GM23248 (cell line): Measurements from ENCODE around the gene LYPD3. TPM values are rescaled to one million over a fixed set of nuclear protein-coding genes. Genes with fewer than 3 reads are reported as not detected.
A peak's percentile ranks its signal among the peaks of the same experiment; 100 is the strongest.
"Not testable (repeated sequence)": the region's sequence is repeated elsewhere in the genome, so short reads cannot be mapped to it uniquely, and the experiment has no call there.

Experiments used
- DNase-seq: peaks from one replicate; pipeline ENCODE4 v3.0.0-alpha.2; 2015
- H2AFZ ChIP-seq: fragments of 200-600 bp; sonication (generic); 2 replicates; pipeline ENCODE4 v1.6.1; 2016; ENCODE audit warnings: antibody characterized with exemption
- H3F3A ChIP-seq: fragments of 200-600 bp; sonication (generic); 2 replicates; pipeline ENCODE4 v1.6.1; 2016; ENCODE audit warnings: mild to moderate bottlenecking, antibody characterized with exemption, mixed run types; ENCODE audit not compliant: insufficient read depth
- H3K27ac ChIP-seq: fragments of 200-600 bp; sonication (generic); 2 replicates; pipeline ENCODE4 v1.5.1; 2016; ENCODE audit warnings: mild to moderate bottlenecking
- H3K27me3 ChIP-seq: fragments of 200-600 bp; sonication (generic); replicated peaks from 2 replicates; pipeline ENCODE4 v1.6.1; 2016; ENCODE audit warnings: mild to moderate bottlenecking; ENCODE audit not compliant: insufficient read depth
- H3K36me3 ChIP-seq: fragments of 200-600 bp; sonication (generic); 2 replicates; pipeline ENCODE4 v1.6.1; 2016; ENCODE audit warnings: low read depth, mild to moderate bottlenecking
- H3K4me1 ChIP-seq: fragments of 200-600 bp; sonication (generic); 2 replicates; pipeline ENCODE4 v1.6.1; 2016; ENCODE audit warnings: mild to moderate bottlenecking; ENCODE audit not compliant: insufficient read depth
- H3K4me2 ChIP-seq: fragments of 200-600 bp; sonication (generic); one replicate; pipeline ENCODE4 v1.6.1; 2016; ENCODE audit warnings: mild to moderate bottlenecking; ENCODE audit not compliant: unreplicated experiment
- H3K4me3 ChIP-seq: fragments of 200-600 bp; sonication (generic); 2 replicates; pipeline ENCODE4 v1.5.1; 2016; ENCODE audit warnings: mild to moderate bottlenecking
- H3K79me2 ChIP-seq: fragments of 200-600 bp; sonication (generic); 2 replicates; pipeline ENCODE4 v1.6.1; 2016; ENCODE audit warnings: mild to moderate bottlenecking; ENCODE audit not compliant: insufficient read depth
- H3K9ac ChIP-seq: fragments of 200-600 bp; sonication (generic); 2 replicates; pipeline ENCODE4 v1.6.1; 2016; ENCODE audit warnings: mild to moderate bottlenecking
- H3K9me2 ChIP-seq: fragments of 200-600 bp; sonication (generic); 2 replicates; pipeline ENCODE4 v1.6.1; 2016; ENCODE audit warnings: mixed run types, mild to moderate bottlenecking, moderate library complexity; ENCODE audit not compliant: insufficient read depth
- H3K9me3 ChIP-seq: fragments of 200-600 bp; sonication (generic); one replicate; pipeline ENCODE4 v1.6.1; 2017; ENCODE audit warnings: low read depth
- H4K20me1 ChIP-seq: fragments of 200-600 bp; sonication (generic); 2 replicates; pipeline ENCODE4 v1.6.0; 2016; ENCODE audit not compliant: insufficient read depth
- EZH2 ChIP-seq: fragments of 200-600 bp; sonication (generic); IDR thresholded peaks from 2 replicates; pipeline ENCODE4 v1.6.1; 2018; ENCODE audit warnings: antibody characterized with exemption, mild to moderate bottlenecking; ENCODE audit not compliant: insufficient read depth, poor library complexity, severe bottlenecking
- EZH2phosphoT487 ChIP-seq: fragments of 200-600 bp; sonication (generic); IDR thresholded peaks from 2 replicates; pipeline ENCODE4 v1.6.1; 2018; ENCODE audit warnings: antibody characterized with exemption, moderate library complexity, mild to moderate bottlenecking, low read depth; ENCODE audit not compliant: insufficient read depth
- WGBS, 2 experiments: methylation state at CpG; one replicate each; pipeline ENCODE4 v1.1.6; 2015 to 2017; ENCODE audit warnings: low lambda C conversion rate in 2 of 2, low coverage in 1 of 2; ENCODE audit errors: missing lambda C conversion rate in 2 of 2; 5-methylcytosine and 5-hydroxymethylcytosine counted together
- in situ Hi-C: fragments of 300-500 bp; cut with MboI; formaldehyde crosslinking; loops from 2 replicates; pipeline ENCODE4 v1.15.0; 2020
- polyA plus RNA-seq: library from polyadenylated mRNA; unstranded; fragments of >200 nt; fragmentation: Nextera tagmentation; extraction: Ambion mirVana; gene quantifications from 2 replicates; pipeline ENCODE4 v1.2.1, GENCODE V29; 2016
- total RNA-seq: library from RNA; depleted of rRNA; stranded (reverse); fragments of >200 nt; shearing (Covaris generic); gene quantifications from 2 replicates; pipeline ENCODE4 v1.2.3, GENCODE V29; 2014

Gene LYPD3
- total and polyA plus RNA-seq, 2 experiments from 2014 or later: 0.28 TPM; not detected in 1

DNA sequence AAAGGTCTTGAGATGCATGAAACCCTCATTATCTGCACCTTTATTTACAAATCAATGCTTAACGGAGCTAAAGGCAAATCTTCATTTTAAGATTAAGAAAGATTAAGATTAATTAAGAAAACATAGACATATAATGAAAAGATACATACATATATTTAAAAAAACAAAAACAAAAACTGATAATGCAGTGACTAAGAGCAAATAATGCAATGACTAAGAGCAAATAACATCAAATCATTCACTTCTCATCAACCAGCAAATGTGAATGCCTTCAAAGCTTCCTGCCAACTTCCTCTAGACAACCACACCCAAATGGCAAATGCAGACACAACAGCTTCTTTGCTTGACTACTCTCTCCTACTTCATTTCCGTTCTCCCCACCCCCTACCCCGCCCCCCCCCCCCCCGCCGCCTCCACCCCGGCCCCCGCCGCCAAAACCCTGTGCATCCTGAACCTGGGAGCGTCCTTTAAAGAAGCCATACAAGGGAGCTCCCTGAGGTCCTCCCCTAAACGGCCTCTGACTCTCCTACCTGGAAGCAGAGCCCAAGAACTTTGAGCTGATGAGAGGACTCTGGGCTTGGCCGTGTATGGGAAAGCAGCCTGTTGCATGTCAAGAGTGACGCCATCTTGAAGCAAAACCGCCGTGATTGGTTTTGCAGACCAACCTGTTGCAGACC, 26.2 kb downstream of the LYPD3 start:
- no peaks in the 10 kb centered on the region for H3K9me3 ChIP-seq
- in situ Hi-C loops: no loop called here
- H3K9me2 ChIP-seq: no peaks in the 10 kb centered on the region
- WGBS, 2 experiments: 16 to 27% methylated on average over 8 to 14 of the region's 14 CpGs
- H3K4me3 ChIP-seq: no peak overlapping the region
- peak overlapping the region; percentile 74 for H3K4me2 ChIP-seq
- no peak; the same call in 1 of the 2 replicates for TF ChIP-seq EZH2phosphoT487
- TF ChIP-seq EZH2: no peak
- no peaks in the 10 kb centered on the region for H3K27me3 ChIP-seq
- H3K27ac ChIP-seq: peak overlapping the region; percentile 78
- peaks cover 9% of the 10 kb centered on the region for H3K4me1 ChIP-seq
- H4K20me1 ChIP-seq: no peaks in the 10 kb centered on the region
- DNase-seq: peak; percentile 91
- H3K36me3 ChIP-seq: no peaks in the 10 kb centered on the region
- peak overlapping the region; percentile 25; the same call in 1 of the 2 replicates for H3K9ac ChIP-seq
- no peak overlapping the region for H2AFZ ChIP-seq
- no peaks in the 10 kb centered on the region for H3K79me2 ChIP-seq
- peaks cover 24% of the 10 kb centered on the region for H3F3A ChIP-seq

DNA sequence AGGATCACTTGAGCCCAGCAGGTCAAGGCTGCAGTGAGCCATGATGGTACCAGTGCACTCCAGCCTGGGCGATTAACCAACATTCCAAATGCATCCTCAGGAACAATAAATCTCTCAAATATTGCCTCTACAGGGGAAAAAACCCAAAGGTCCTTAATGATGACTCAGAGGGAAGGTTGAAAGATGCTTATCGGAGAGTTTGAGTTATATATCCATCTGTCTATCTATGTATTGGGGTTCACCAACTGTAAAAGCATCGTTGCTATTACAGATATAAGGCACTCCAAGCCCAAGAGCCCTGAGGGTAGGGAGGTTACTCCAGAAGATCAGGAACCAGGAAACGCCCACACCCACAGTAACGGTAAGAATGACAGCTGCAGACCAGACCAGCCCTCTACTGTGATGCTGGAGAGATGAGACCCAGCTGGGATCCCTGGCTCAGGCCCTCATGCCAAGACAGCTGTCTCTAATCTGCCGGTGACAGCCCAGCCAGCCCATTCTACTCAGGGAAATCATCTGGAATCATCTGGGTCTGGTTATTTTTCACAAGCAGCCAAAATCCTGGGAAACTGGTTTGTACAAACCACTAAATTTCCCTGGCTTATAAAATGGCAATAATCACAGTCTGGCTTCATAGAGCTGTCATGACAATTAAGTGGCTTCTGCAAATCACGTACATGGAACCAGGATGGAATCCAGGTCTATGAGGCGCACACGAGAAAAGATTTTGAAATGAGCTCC, 26.9 kb downstream of the LYPD3 start:
- Histone ChIP-seq H2AFZ (no peak overlapping the region), H3F3A (peaks cover 24% of the 10 kb centered on the region), H3K27me3 (no peaks in the 10 kb centered on the region), H3K9ac (peak overlapping the region; percentile 25; the same call in 1 of the 2 replicates), H3K9me2 (no peaks in the 10 kb centered on the region), H3K36me3 (no peaks in the 10 kb centered on the region), H4K20me1 (no peaks in the 10 kb centered on the region), H3K27ac (peak overlapping the region; percentile 78), H3K4me3 (no peak overlapping the region), H3K9me3 (no peaks in the 10 kb centered on the region), H3K4me1 (peaks cover 9% of the 10 kb centered on the region), H3K4me2 (peak overlapping the region; percentile 74), H3K79me2 (no peaks in the 10 kb centered on the region)
- WGBS, 2 experiments: 1 to 3% methylated on average over 9 of the region's 9 CpGs
- in situ Hi-C loops: no loop called here
- DNase-seq: peak; percentile 86
- no peak for TF ChIP-seq EZH2
- peak; percentile 79; the same call in 1 of the 2 replicates for TF ChIP-seq EZH2phosphoT487

DNA sequence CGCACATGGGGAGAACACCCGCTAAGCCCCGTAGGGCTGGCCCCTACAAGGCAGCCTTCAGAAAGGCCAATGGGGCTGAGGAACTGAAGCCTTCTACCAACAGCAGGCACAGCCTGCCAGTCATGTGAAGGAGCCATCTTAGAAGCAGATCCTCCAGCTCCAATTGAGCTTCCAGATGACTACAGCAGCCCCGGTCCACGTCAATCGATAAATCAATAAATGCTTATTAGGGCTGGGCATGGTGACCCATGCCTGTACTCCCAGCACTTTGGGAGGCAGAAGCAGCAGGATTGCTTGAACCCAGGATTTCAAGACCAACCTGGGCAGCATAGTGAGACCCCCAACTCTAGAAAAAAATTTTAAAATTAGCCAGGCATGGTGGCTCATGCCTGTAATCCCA, 27.7 kb downstream of the LYPD3 start:
- no peaks in the 10 kb centered on the region for H3K9me2 ChIP-seq
- no peak overlapping the region for H2AFZ ChIP-seq
- H3K27ac ChIP-seq: no peak overlapping the region
- no peaks in the 10 kb centered on the region for H3K36me3 ChIP-seq
- H3K9ac ChIP-seq: no peak overlapping the region
- DNase-seq: no peak
- peaks cover 24% of the 10 kb centered on the region for H3F3A ChIP-seq
- in situ Hi-C loops: no loop called here
- TF ChIP-seq EZH2phosphoT487 (no peak), EZH2 (no peak)
- no peak overlapping the region for H3K4me3 ChIP-seq
- H3K27me3 ChIP-seq: no peaks in the 10 kb centered on the region
- peaks cover 9% of the 10 kb centered on the region for H3K4me1 ChIP-seq
- no peaks in the 10 kb centered on the region for H3K79me2 ChIP-seq
- H3K9me3 ChIP-seq: no peaks in the 10 kb centered on the region
- whole genome bisulfite sequencing, 2 experiments: 86 to 92% methylated on average over 6 of the region's 6 CpGs
- no peak overlapping the region for H3K4me2 ChIP-seq
- no peaks in the 10 kb centered on the region for H4K20me1 ChIP-seq

DNA sequence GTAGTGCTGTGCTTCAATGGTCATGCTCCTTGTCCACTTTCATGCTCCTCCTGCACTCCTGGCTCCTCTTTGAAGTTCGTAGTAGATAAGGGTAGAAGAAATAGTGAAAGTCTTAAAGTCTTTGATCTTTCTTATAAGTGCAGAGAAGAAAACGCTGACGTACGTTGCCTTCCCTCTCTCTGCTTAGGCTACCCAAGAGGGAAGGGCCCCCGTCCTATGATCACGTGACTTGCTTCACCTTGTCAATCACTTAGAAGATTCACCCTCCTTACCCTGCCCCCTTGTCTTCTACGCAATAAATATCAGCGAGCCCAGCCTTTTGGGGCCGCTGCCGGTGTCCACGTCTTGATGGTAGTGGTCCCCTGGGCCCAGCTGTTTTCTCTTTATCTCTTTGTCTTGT, 28.1 kb downstream of the LYPD3 start:
- H3K9me2 ChIP-seq, H3K79me2 ChIP-seq, H3K9ac ChIP-seq, H3K4me3 ChIP-seq, H3K4me1 ChIP-seq, H3K36me3 ChIP-seq, H3K27ac ChIP-seq, in situ Hi-C loops, H2AFZ ChIP-seq, DNase-seq, H3K27me3 ChIP-seq, H3K9me3 ChIP-seq, H3K4me2 ChIP-seq, H4K20me1 ChIP-seq: not testable (repeated sequence)
- 96 to 97% methylated on average over 11 of the region's 11 CpGs for WGBS, 2 experiments
- H3F3A ChIP-seq: peaks cover 24% of the 10 kb centered on the region
